OCI-LY7 (cell line): ENCODE data around the gene PTGER2.

Source experiments
- CTCF ChIP-seq: fragments of 200-600 bp; sonication (generic); conservative IDR thresholded peaks from 2 replicates; pipeline ENCODE4 v1.5.1; 2014; ENCODE audit warnings: mild to moderate bottlenecking, antibody characterized with exemption, low read length, moderate library complexity, mixed read lengths
- EZH2phosphoT487 ChIP-seq: fragments of 200-600 bp; sonication (generic); IDR thresholded peaks from 2 replicates; pipeline ENCODE4 v1.6.1; 2018; ENCODE audit warnings: low read depth, borderline replicate concordance, mild to moderate bottlenecking, mixed run types, antibody characterized with exemption, low read length, moderate library complexity, mixed read lengths

GRCh38 chr14:52360831-52361230, 46.7 kb downstream of the PTGER2 start:
- TF ChIP-seq CTCF: no peak
- no peak for TF ChIP-seq EZH2phosphoT487
